ENCODE results near the gene NRXN3.

- TF ChIP-seq POLR2A (IDR thresholded peaks at IDR 0.05; ENCODE audit: borderline replicate concordance, extremely low read depth, insufficient read depth, insufficient read length) (no peak), CTCF (IDR thresholded peaks at IDR 0.05 in 2 of 3, conservative IDR thresholded peaks at IDR 0.05 in 1 of 3; ENCODE audit: borderline replicate concordance in 1 of 3, insufficient read depth in 1 of 3, low read depth in 2 of 3, low read length in 2 of 3) (no peak), EZH2 (IDR thresholded peaks at IDR 0.05) (no peak), EZH2phosphoT487 (IDR thresholded peaks at IDR 0.05; ENCODE audit: borderline replicate concordance) (no peak)
Measured at GRCh38 chr14:79856381-79856780, 1686.2 kb downstream of the NRXN3 start.

All from HCT116 (cell line).